ENCODE measurements around the gene LILRB5. TPM values are rescaled to one million over a fixed set of nuclear protein-coding genes. Genes with fewer than 3 reads are reported as not detected.
A peak's percentile ranks its signal among the peaks of the same experiment; 100 is the strongest.
"Not testable (repeated sequence)": the region's sequence is repeated elsewhere in the genome, so short reads cannot be mapped to it uniquely, and the experiment has no call there.

LILRB5 gene
- total RNA-seq, 1 donor from 2014 or later: not detected

DNA sequence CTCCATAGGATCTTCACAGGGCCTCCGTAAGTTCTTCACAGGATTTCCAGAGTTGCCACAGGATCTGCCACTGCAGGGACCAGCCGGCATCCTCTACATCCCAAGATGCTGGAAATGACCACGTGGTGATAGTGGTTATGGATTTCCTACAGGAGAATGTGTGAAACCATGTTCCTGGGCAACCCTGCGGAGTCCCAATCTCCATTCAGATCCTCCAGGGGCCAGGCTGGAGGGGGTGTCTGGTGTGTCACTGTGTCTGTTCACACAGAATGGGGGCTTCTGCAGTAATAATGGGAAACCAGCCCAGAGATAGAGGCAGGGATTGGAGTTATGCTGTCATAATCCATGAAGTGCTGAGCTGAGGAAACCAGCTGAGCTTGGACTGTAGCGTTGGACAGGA is 23.1 kb downstream of the LILRB5 start:
- TF ChIP-seq, protein P1, sequence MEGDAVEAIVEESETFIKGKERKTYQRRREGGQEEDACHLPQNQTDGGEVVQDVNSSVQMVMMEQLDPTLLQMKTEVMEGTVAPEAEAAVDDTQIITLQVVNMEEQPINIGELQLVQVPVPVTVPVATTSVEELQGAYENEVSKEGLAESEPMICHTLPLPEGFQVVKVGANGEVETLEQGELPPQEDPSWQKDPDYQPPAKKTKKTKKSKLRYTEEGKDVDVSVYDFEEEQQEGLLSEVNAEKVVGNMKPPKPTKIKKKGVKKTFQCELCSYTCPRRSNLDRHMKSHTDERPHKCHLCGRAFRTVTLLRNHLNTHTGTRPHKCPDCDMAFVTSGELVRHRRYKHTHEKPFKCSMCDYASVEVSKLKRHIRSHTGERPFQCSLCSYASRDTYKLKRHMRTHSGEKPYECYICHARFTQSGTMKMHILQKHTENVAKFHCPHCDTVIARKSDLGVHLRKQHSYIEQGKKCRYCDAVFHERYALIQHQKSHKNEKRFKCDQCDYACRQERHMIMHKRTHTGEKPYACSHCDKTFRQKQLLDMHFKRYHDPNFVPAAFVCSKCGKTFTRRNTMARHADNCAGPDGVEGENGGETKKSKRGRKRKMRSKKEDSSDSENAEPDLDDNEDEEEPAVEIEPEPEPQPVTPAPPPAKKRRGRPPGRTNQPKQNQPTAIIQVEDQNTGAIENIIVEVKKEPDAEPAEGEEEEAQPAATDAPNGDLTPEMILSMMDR (conservative IDR thresholded peaks at IDR 0.05): no peak
- Mint-ChIP-seq H3K4me1 (peaks cover 4% of the 10 kb centered on the region), H3K27me3 (ENCODE audit: low read depth) (peaks cover 48% of the 10 kb centered on the region), H3K27ac (ENCODE audit: unreplicated experiment) (no peak overlapping the region), H3K36me3 (ENCODE audit: low read depth) (no peaks in the 10 kb centered on the region), H3K4me3 (no peak overlapping the region), H3K9me3 (peaks cover 12% of the 10 kb centered on the region)
- no peak for DNase-seq (ENCODE audit: low read depth, low spot score)

DNA sequence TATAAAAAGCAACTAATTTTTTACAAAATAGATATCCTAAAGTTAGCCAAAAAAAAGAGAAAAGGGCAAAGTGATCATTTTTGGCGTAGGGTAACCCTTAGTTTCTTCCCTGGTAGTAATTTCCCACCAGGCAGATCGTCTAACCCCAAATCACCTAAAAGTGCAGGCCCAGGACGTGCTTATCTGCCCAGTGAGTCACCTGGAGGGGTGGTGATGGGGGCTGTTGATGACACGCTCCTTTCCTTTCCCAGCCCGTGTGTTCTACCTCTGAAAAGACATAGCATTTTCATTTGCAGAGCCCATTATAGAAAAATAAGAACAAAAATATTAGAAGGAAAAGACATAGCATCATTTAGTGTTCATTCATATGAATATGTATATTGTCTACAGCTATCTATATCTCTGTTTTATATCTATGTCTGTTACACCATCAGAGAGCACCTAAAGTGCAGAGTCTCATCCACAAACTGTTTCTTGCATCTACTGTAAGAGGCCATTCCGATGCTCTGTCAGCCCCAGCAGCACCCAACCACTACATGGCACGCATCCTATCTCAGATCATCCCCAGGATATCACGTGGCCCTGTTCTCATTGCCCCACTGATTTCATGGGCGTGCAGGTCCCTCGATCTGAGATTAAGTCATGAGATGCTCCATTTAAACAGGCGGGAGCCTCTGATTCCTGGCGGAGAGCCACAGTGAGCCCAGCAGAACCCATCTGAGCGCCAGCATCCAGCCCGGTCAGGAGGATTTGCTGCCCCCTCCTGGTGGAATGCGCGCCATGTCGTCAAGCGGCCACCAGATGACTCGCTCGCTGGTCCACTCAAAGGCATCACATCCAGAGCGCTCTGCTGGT is 25.8 kb downstream of the LILRB5 start:
- TF ChIP-seq, protein P1 (conservative IDR thresholded peaks at IDR 0.05): peak; percentile 99
- Mint-ChIP-seq H3K4me3 (no peak overlapping the region), H3K27me3 (ENCODE audit: low read depth) (peaks cover 40% of the 10 kb centered on the region), H3K4me1 (peaks cover 4% of the 10 kb centered on the region), H3K36me3 (ENCODE audit: low read depth) (peaks cover 2% of the 10 kb centered on the region), H3K9me3 (peaks cover 14% of the 10 kb centered on the region), H3K27ac (ENCODE audit: unreplicated experiment) (no peak overlapping the region)
- DNase-seq (ENCODE audit: low read depth, low spot score): peak; percentile 98

DNA sequence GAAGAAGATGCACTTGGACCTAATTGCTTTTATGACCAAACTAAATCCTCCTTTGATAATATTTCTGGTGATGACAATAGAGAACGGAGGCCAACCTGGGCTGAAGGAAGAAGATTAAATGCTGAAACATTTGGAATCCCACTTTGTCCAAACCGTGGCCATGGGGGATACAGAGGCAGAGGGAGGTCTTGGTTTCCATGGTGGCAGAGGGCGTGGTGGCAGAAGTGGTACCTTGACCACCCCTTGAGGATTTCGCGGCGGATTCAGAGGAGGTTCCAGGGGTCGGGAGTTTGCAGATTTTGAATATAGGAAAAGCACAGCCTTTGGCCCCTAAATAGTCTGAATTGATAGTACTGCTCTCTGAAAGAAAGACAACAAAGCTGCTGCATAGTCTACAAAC is 27.0 kb downstream of the LILRB5 start:
- TF ChIP-seq, protein P1 (conservative IDR thresholded peaks at IDR 0.05): no peak
- Mint-ChIP-seq H3K27me3 (ENCODE audit: low read depth) (peaks cover 35% of the 10 kb centered on the region), H3K27ac (ENCODE audit: unreplicated experiment) (no peak overlapping the region), H3K36me3 (ENCODE audit: low read depth) (peaks cover 2% of the 10 kb centered on the region), H3K4me3 (no peak overlapping the region), H3K4me1 (peaks cover 4% of the 10 kb centered on the region), H3K9me3 (peaks cover 14% of the 10 kb centered on the region)
- DNase-seq (ENCODE audit: low read depth, low spot score): no peak

DNA sequence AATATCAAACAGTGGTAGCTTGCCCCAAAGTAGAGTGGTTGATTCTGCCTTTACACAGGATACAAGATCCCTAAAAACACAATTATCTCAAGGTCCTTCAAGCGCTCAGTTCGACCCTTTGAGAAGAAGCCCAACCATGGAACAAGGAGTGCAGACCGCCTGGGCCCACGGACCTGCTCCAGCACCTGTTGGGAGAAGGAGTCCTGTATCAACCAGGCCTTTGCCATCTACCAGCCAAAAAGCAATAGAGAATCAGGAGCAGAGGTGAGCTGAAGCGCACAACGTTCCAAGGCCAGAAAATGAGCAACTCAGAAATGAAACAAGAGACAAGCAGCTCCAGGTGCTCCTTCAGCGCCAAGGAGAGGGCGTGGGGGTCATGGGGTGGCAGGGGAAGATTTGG is 27.9 kb downstream of the LILRB5 start:
- Mint-ChIP-seq H3K27ac (ENCODE audit: unreplicated experiment) (no peak overlapping the region), H3K4me1 (peaks cover 4% of the 10 kb centered on the region), H3K4me3 (no peak overlapping the region), H3K36me3 (ENCODE audit: low read depth) (peaks cover 2% of the 10 kb centered on the region), H3K9me3 (peaks cover 6% of the 10 kb centered on the region), H3K27me3 (ENCODE audit: low read depth) (peaks cover 26% of the 10 kb centered on the region)
- no peak for DNase-seq (ENCODE audit: low read depth, low spot score)
- TF ChIP-seq, protein P1 (conservative IDR thresholded peaks at IDR 0.05): no peak

DNA sequence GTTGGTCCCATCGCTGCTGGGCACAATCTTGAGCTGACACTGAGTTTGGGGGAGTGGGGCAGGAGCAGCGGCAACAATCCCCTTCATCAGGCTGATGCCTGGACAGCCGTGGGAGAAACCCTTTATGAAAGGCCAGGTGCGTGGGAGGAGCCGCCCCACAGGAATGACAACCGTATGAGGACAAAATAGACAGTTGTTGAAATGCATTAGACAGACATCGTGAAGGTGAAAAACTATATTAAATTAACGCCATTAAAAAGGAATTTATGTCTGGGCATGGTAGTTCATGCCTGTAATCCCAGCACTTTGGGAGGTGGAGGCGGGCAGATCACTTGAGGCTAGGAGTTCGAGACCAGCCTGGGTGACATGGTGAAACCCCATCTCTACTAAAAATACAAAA is 32.5 kb downstream of the LILRB5 start:
- H3K4me1 Mint-ChIP-seq; H3K27ac Mint-ChIP-seq (ENCODE audit: unreplicated experiment); H3K36me3 Mint-ChIP-seq (ENCODE audit: low read depth); H3K9me3 Mint-ChIP-seq; DNase-seq (ENCODE audit: low read depth, low spot score); H3K4me3 Mint-ChIP-seq: not testable (repeated sequence)
- H3K27me3 Mint-ChIP-seq (ENCODE audit: low read depth): peaks cover 18% of the 10 kb centered on the region

DNA sequence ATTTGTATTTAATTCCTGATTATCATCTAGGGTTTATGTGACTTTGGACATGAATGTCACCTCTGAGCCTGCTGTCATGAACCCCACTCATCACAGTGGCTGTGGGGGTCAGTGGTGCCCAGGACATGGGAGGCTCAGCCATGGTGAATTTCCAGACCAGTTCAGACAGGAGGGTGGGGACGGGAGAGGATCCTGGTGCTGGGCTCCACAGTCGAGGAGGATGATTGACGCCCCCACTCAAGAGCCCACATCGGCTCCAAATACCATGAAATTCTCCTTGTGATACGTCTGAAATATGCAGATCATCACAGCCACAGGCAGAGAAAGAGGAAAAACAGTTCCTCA is 33.2 kb downstream of the LILRB5 start:
- H3K4me1 Mint-ChIP-seq; DNase-seq (ENCODE audit: low read depth, low spot score); H3K27ac Mint-ChIP-seq (ENCODE audit: unreplicated experiment); H3K36me3 Mint-ChIP-seq (ENCODE audit: low read depth); H3K4me3 Mint-ChIP-seq; H3K9me3 Mint-ChIP-seq: not testable (repeated sequence)
- H3K27me3 Mint-ChIP-seq (ENCODE audit: low read depth): peaks cover 13% of the 10 kb centered on the region

DNA sequence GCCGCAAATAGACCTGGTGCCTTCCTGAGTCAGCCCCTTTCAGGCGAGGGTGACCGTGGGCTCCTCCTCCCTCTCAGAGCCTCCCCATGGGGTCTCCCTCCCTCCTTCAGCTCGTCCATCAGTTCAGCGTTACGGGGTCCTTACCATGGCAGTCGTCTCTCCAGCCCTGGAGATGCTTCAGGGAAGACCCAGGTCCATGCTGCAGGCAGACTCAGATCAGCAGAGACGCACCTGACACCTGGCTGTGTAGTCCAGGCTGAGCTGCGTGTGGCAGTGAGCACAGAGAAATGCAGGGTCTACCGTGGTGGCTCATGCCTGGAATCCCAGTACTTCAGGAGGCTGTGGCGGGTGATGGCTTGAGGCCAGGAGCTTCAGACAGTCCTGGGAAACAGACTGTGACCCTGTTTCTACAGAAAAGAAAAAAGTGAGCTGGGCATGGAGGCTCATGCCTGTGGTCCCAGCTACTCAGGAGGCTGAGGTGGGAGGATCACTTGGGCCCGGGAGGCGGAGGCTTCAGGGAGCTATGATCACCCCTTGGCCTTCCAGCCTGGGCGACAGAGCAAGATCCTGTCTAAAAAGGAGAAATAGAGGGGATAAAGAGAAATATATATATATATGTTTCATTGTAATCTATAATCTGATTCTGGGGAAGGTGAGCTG is 33.7 kb downstream of the LILRB5 start:
- Mint-ChIP-seq H3K27me3 (ENCODE audit: low read depth) (peaks cover 12% of the 10 kb centered on the region), H3K27ac (ENCODE audit: unreplicated experiment) (peak overlapping the region; percentile 75)
- H3K4me1 Mint-ChIP-seq; H3K36me3 Mint-ChIP-seq (ENCODE audit: low read depth); DNase-seq (ENCODE audit: low read depth, low spot score); H3K4me3 Mint-ChIP-seq; H3K9me3 Mint-ChIP-seq: not testable (repeated sequence)

DNA sequence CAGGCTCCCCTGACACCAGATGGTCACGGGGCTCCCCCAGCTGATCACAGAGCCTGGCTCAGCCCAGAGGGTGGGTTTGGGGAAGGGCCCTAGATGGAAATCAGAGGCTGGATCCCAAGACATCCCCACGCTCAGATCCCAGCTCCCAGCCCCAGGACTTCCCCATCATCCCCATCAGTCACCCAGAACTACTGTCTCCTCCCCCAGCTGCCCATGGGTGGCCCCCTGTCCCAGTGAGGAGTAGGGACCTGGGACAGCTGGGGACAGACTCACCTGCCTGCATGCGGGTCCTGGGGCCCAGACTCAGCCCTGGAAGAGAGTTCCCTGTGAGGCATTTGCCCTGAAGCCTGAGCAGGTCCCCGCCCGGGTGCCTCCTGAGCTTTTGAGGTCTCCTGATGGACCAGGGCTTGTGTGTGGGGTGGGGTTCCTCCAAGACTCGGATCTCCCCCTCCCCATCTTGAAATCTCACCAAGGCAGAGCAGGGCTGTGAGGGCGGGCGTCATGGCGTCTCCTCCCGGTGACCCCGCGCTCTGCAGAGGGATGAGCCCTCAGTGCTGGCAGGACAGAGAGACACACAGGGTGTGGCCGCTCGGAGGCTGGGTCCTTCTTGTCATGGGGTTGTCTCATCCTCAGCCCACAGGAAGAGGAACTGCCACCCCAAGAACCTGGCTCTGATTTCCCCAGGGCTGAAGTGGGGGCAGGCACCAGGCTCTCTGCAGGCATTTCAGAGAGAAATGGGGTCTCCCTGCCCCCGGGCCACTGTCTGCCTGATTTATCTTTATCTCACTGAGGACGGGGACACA is 34.4 kb downstream of the LILRB5 start, which contains the start of gene LILRB3:
Gene LILRB3 (minus strand): TSS at position 534 of the 803 bp plus-strand sequence. CDS start 31 bp downstream, at position 503.
- H3K27ac Mint-ChIP-seq (ENCODE audit: unreplicated experiment): peak within 1 kb of the TSS; percentile 75
- H3K4me1 Mint-ChIP-seq; H3K36me3 Mint-ChIP-seq (ENCODE audit: low read depth); H3K27me3 Mint-ChIP-seq (ENCODE audit: low read depth); DNase-seq (ENCODE audit: low read depth, low spot score); H3K9me3 Mint-ChIP-seq; H3K4me3 Mint-ChIP-seq: not testable (repeated sequence)

DNA sequence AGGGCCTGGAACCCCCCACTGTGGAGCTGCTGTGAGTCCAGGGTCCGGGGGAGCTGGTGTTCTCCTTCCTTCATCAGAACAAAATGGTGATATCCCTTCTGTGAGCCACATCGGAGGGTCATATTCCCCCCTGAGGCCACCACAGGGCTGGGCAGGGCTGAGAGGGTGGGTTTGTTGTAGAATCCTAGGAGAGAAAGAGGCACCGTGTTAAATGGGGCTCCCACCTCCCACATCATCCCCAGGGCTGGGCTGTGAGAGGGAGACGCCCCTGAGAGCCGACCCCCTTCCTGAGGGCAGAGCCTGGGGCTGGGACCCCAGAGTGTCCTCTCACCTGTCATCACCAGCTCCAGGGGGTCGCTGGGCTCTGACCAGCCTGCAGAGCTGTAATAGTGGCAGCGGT is 35.1 kb downstream of the LILRB5 start:
- H3K27me3 Mint-ChIP-seq (ENCODE audit: low read depth); H3K27ac Mint-ChIP-seq (ENCODE audit: unreplicated experiment); H3K9me3 Mint-ChIP-seq; H3K4me3 Mint-ChIP-seq; DNase-seq (ENCODE audit: low read depth, low spot score); H3K36me3 Mint-ChIP-seq (ENCODE audit: low read depth): not testable (repeated sequence)
- peaks cover 14% of the 10 kb centered on the region for H3K4me1 Mint-ChIP-seq
